SKM-1 treated with dmso at 0.1 percent for 144 hours (cell line): ENCODE measurements around the gene DOK1.

Experiments used
- DNase-seq: peaks from one replicate; lab custom pipeline; 2025; ENCODE audit not compliant: unreplicated experiment; lab: John Stamatoyannopoulos, UW

DOK1 gene

GRCh38 chr2:74553892-74554819 lies at the start of gene DOK1, which contains the start of gene LOXL3:
DOK1 (plus strand) TSS chr2:74554720; CDS start chr2:74554755, 35 bp downstream.
LOXL3 (minus strand) TSS chr2:74553942; CDS start chr2:74552634, 1,308 bp downstream.
- DNase-seq = peak; percentile 49

- no peak for DNase-seq
Observed at GRCh38 chr2:74505448-74506246, 48.9 kb upstream of the DOK1 start.

GRCh38 chr2:74507145-74507925 lies 47.2 kb upstream of the DOK1 start, which contains the start of gene PCGF1:
PCGF1 (minus strand) TSS chr2:74507695; CDS start chr2:74507668, 27 bp downstream.
- DNase-seq = peak; percentile 89

- DNase-seq = no peak
Observed at GRCh38 chr2:74507926-74508520, 46.5 kb upstream of the DOK1 start.

GRCh38 chr2:74510272-74510671 lies 44.2 kb upstream of the DOK1 start:
- DNase-seq = no peak

- DNase-seq = no peak
Observed at GRCh38 chr2:74511104-74511989, 43.2 kb upstream of the DOK1 start.

- no peak for DNase-seq
Observed at GRCh38 chr2:74512744-74513604, 41.5 kb upstream of the DOK1 start.

GRCh38 chr2:74513605-74514367 lies 40.7 kb upstream of the DOK1 start:
- no peak for DNase-seq

GRCh38 chr2:74514368-74515270 lies 39.9 kb upstream of the DOK1 start, which contains the start of gene TLX2:
TLX2 (plus strand) TSS chr2:74514450; CDS start chr2:74514807, 357 bp downstream.
- DNase-seq = no peak

GRCh38 chr2:74515271-74515980 lies 39.1 kb upstream of the DOK1 start:
- DNase-seq = no peak

GRCh38 chr2:74515981-74516633 lies 38.4 kb upstream of the DOK1 start:
- DNase-seq = no peak

GRCh38 chr2:74516650-74517049 lies 37.9 kb upstream of the DOK1 start:
- DNase-seq = no peak

GRCh38 chr2:74522516-74522915 lies 32.0 kb upstream of the DOK1 start:
- no peak for DNase-seq

GRCh38 chr2:74524005-74524404 lies 30.5 kb upstream of the DOK1 start:
- DNase-seq = no peak

GRCh38 chr2:74524955-74525716 lies 29.4 kb upstream of the DOK1 start:
- DNase-seq = no peak
